NCI-H226 (cell line): ENCODE measurements around the gene SLC6A5.

Source experiments
- DNase-seq: peaks from one replicate; pipeline ENCODE4 v3.0.0-alpha.2; 2015

SLC6A5 gene

GRCh38 chr11:20597154-20597679, 2.2 kb upstream of the SLC6A5 start:
- DNase-seq: no peak

- DNase-seq: no peak
Observed at GRCh38 chr11:20597680-20598484, 1.5 kb upstream of the SLC6A5 start.

GRCh38 chr11:20598492-20598891, 916 bp upstream of the SLC6A5 start:
- no peak for DNase-seq

GRCh38 chr11:20600020-20600346, 575 bp downstream of the SLC6A5 start:
- no peak for DNase-seq

GRCh38 chr11:20600551-20600950, 1.1 kb downstream of the SLC6A5 start:
- no peak for DNase-seq

- no peak for DNase-seq
Observed at GRCh38 chr11:20601221-20601914, 2.0 kb downstream of the SLC6A5 start.

GRCh38 chr11:20604295-20604803, 4.9 kb downstream of the SLC6A5 start:
- no peak for DNase-seq

GRCh38 chr11:20604864-20605601, 5.6 kb downstream of the SLC6A5 start:
- no peak for DNase-seq

GRCh38 chr11:20605602-20606091, 6.2 kb downstream of the SLC6A5 start:
- no peak for DNase-seq

GRCh38 chr11:20608934-20609333, 9.5 kb downstream of the SLC6A5 start:
- no peak for DNase-seq

GRCh38 chr11:20609727-20610707, 10.6 kb downstream of the SLC6A5 start:
- peak; percentile 43 for DNase-seq

GRCh38 chr11:20610825-20611224, 11.4 kb downstream of the SLC6A5 start:
- no peak for DNase-seq

- DNase-seq: no peak
Observed at GRCh38 chr11:20611445-20611844, 12.0 kb downstream of the SLC6A5 start.

- no peak for DNase-seq
Observed at GRCh38 chr11:20611892-20612291, 12.5 kb downstream of the SLC6A5 start.

- no peak for DNase-seq
Observed at GRCh38 chr11:20612416-20612815, 13.0 kb downstream of the SLC6A5 start.

- DNase-seq: no peak
Observed at GRCh38 chr11:20616920-20617319, 17.5 kb downstream of the SLC6A5 start.

- no peak for DNase-seq
Observed at GRCh38 chr11:20617346-20618005, 18.1 kb downstream of the SLC6A5 start.

- no peak for DNase-seq
Observed at GRCh38 chr11:20618083-20618482, 18.7 kb downstream of the SLC6A5 start.

- DNase-seq: no peak
Observed at GRCh38 chr11:20620988-20621387, 21.6 kb downstream of the SLC6A5 start.

GRCh38 chr11:20621679-20622078, 22.3 kb downstream of the SLC6A5 start:
- DNase-seq: no peak

- no peak for DNase-seq
Observed at GRCh38 chr11:20623252-20623651, 23.8 kb downstream of the SLC6A5 start.
